GF-D8 (cell line): ENCODE results near the gene USP15.

ENCODE experiments used
- DNase-seq: peaks from one replicate; lab custom pipeline; 2025; lab: John Stamatoyannopoulos, UW

Gene USP15

DNA sequence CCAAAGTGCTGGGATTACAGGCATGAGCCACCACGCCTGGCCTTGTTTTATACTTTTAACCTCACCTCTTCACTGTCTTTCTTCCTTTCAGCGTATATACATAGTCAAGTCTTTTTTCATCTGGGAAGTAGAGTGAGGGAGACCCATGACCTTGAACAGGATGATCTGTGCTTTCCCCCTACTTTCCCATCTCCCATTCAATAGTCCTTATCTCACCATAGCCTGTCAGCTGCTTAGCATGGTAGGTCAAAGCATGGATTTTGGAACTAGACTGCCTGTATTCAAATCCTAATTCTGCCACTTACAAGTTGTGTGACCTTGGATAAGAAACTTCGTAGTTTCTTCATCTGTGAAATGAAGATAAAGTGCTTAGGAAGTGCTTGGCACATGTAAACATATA lies 110.0 kb downstream of the USP15 start:
- no peak for DNase-seq

GRCh38 chr12:62371661-62372060 lies 111.5 kb downstream of the USP15 start:
- no peak for DNase-seq

- no peak for DNase-seq
Observed at GRCh38 chr12:62372134-62372533, 111.9 kb downstream of the USP15 start.

DNA sequence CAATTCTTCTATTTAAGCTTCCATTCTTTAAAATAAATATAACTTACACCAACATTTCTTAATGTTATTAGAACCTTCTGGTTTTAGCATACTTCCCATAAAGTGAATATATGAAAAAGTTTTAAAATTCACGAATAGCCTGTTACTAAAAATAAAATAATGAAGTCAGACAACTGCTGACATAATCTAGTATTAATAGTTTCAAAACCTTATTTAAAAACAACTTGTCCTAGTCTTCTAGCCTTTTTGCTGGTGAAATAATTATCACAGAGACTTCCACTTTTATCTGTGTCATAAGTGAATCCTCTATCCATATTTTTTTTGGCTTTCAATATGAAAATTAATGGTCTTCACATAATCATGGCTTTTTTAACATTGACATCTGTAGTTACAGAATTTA lies 112.6 kb downstream of the USP15 start:
- no peak for DNase-seq

GRCh38 chr12:62375603-62376002 lies 115.4 kb downstream of the USP15 start:
- DNase-seq: no peak

- DNase-seq: no peak
Observed at GRCh38 chr12:62379026-62379722, 119.0 kb downstream of the USP15 start.

- no peak for DNase-seq
Observed at GRCh38 chr12:62379723-62380045, 119.5 kb downstream of the USP15 start.

DNA sequence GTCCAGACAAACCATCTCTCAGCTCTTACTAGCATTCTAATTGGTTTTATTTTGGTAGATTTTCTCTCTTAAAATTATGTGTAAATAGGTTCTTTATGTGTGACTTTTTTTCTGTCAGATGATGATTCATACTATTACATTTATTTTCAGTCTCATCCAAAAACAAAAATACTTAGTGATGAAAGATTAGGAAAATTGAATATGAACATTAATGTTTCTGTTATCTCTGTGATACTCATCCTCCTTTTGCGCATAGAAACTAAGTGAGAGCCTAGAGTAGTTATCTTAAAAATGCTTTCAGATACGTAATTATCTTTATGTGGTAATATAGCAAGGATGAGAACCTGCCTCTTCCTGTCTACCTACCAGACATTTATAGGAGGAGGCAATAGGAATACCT lies 122.3 kb downstream of the USP15 start:
- no peak for DNase-seq

DNA sequence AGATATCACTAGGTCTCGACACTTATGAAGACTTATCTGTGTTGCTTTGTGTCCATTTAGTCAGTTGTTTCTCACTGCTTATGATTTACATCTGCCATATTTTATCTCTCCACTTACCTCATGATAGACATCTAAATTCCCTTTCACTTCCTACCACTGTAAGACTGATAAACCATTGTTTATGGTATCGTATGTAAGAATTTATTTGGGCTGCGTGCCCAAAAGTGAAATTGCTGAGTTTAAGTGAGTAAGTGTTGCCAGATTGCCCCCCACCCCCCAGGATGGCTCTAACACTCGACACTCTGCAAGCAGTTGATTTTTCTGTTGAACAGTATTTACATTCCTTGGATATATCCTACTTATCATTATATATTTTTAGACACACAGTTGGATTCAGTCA lies 136.5 kb downstream of the USP15 start:
- no peak for DNase-seq

GRCh38 chr12:62400135-62400534 lies 139.9 kb downstream of the USP15 start:
- no peak for DNase-seq

- no peak for DNase-seq
Observed at GRCh38 chr12:62401631-62402030, 141.4 kb downstream of the USP15 start.

- DNase-seq: no peak
Observed at GRCh38 chr12:62403031-62403430, 142.8 kb downstream of the USP15 start.

DNA sequence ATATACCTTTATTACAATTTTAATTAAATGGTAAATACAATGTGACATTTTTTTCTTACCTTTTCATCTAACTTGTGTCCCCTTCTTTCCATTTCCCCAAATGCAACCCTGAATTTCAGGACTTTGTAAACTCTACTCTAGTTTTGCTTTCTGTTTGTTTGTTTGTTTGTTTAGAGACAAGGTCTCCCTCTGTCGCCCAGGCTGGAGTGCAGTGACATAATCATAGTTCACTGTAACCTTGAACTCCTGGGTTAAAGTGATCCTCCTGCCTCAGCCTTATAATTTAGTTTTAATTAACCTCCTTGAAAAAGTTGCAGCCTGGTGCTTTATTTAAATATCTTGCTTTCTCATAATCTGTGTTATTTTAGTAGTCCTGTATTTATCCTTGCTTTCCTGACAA lies 147.4 kb downstream of the USP15 start:
- no peak for DNase-seq

DNA sequence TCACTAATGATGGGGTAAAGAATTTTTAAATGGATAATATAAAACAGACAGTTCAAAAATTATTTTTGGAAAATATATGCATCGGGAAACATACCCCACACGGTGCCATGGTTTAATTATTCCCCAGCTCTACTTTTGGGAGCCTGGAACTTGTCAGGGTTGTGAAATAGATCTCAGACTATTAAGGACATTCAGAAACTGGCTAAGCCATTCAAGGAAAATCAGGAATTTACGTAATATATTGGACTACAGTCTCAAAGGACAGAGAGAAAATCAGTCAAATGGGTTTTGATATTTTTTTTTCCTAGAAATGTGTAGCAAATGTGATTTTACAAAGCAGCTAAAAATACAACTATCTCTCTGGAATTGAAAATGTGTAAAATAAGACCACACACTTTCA lies 148.9 kb downstream of the USP15 start:
- DNase-seq: no peak

- no peak for DNase-seq
Observed at GRCh38 chr12:62414180-62414579, 154.0 kb downstream of the USP15 start.

DNA sequence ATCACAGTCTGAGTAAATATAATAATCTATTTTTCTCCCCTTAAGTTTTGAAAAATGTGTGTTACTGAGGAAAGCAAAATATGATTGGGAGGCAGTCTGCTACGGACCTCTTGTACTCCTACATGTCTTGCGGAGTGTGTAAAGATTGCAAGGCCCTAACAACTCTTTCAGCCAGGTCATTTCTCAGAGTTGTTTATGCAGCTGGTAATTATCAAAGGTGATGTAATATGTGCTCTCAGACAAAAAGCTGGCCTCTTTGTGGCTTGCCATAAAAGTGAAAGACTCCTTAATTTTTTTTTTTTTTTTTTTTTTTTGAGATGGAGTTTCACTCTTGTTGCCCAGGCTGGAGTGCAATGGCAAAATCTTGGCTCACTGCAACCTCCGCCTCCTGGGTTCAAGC lies 165.9 kb downstream of the USP15 start:
- DNase-seq: peak; percentile 13

DNA sequence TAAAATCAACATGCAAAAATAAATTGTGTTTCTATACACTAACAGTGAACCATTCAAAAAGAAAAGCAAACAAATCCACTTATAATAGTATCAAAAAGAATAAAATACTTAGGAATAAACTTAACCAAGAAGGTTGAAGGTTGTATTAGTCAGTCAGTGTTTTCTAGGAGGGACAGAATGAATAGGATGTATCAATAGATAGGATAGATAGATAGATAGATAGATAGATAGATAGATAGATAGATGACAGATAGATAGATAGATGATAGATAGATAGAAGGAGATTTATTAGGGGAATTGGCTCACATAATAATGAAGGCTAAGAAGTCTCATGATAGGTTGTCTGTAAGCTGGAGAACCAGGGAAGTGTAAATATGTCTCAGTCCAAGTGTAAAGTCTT lies 169.3 kb downstream of the USP15 start:
- no peak for DNase-seq

DNA sequence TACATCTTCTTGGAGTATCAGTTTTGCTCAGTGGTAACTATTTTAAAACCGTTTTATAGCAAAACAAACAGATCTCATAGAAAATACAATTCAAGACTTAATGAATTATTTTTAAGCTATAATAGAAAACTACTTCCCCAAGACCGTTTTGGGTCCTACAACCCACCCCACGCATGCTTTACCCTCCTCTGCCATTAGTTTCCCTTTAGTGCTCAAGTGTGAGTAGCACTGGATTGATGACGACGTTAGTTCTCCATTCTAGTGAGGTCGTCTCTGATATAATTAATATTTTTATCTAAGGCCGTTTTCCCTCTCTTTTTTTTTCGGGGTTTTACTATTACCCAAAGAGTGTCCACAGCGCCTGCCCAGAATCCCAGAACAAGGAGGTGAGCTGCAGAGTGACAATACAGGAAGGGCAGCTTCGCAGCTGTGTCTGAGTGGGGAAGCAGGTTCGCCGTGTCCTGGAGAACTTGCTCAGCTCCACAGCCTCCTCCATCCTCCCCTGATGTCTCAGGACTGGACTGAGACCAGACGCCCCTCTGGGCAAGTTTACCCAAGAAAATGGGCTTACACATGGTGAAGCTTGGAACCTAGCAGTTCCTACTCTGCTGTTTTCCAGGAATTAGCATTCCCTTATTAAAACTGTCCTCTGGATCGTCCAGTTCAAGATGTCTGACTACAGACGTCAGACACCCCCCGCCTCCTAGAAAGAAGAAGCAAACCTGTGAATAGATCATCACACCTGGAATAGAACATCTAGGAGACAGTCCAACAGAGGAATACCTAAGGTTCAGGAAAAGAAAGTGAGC lies 174.5 kb downstream of the USP15 start:
- no peak for DNase-seq

DNA sequence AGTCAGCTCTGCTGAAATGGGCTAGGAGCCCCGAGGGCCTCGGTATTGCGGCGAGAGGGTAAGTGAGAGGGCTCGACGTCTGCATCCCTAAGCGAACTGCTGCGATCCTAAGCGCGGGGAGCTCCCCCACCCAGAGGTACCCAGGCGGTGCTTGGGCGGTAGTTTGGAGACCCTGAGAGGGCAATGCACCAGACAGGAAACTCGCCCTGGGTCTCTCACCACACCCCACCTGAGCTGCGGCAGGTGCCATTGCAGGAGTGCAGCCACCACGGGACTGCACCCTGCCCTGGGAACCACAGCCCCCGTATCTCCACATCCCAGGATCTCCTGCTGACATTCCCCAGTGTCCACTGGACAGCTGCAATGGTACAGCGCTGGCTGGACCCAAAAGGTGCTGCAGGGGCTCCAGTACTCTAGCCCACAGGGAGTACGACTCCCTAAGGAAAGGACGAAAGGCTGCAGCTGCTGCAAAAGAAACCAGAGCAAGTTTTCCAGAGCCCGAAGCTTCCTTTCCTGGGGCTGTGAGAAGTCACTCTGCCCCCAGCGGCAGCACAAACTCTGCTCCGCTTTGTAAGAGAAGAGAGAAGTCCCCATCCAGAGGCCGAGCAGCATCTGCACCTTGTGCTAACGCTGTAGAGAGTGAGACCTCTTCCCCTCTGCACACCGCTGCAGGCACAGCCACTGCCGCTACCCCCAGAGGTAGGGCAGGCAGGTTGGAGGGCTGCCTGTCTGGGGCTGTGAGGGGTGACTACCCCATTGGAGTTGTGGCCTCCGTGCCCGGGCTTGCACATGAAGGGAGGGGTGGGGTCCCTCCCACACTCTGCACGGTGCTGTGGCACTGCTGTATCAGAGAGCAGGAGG lies 175.3 kb downstream of the USP15 start:
- peak; percentile 39 for DNase-seq

DNA sequence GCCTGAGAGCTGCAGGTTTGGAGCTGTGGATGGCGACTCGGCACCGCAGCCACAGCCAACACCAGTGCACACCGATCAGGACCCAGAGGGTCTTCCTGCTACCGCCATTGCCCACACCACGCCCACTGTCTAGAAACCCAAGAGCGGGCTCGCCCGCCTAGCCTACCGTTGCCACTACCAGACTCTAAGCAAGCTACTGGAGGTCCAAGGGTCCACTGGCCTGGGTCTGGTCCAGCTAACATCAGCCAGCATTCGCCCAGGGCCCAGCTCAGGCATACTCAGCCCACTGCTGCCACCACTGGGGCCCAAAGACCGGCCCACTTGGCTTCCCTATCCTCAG lies 175.9 kb downstream of the USP15 start:
- no peak for DNase-seq

DNA sequence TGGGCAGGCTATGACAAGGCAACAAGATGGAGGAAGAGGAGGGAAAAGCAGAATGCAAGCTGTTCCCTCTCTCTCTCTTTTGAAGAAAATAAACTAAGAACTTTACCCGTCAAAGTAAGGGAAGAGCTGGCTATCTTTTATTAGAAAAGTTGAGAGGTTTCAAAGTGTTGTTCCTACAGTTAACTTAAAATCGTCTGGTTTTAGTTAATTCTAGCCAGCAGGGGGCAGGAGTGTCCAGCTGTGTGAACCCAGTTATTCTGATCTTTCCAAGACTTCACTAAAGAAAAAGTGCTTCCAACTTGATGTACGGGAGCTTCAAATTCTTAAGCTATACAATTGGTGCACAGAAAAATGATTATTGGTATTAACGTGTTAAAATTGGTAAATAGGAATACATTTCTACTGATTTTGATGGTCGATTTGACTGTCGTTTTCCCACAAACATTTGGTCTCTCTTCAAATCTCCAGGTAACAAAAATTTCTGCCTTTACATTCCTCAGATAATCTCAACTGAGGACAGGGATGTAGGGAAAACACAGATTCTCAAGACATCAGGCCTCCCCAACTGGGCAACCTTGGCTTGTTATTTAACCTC lies 178.0 kb downstream of the USP15 start:
- peak; percentile 8 for DNase-seq

GRCh38 chr12:62446754-62447452 lies 186.7 kb downstream of the USP15 start:
- no peak for DNase-seq
